DMS 273 (cell line): Measurements from ENCODE around the gene UBXN1.

ENCODE experiments used
- DNase-seq: peaks from one replicate; lab custom pipeline; 2025; ENCODE audit not compliant: unreplicated experiment; lab: John Stamatoyannopoulos, UW

The UBXN1 gene

GRCh38 chr11:62678770-62679696, at the start of gene UBXN1:
Gene UBXN1, minus strand, starts transcription at chr11:62679073. Its CDS starts 150 bp downstream, at chr11:62678923.
- DNase-seq = peak; percentile 92

- DNase-seq = peak; percentile 90
Measured at GRCh38 chr11:62728171-62728988, 49.5 kb upstream of the UBXN1 start, which contains the start of gene TTC9C. Gene TTC9C, plus strand, starts transcription at chr11:62728486. Its CDS starts 363 bp downstream, at chr11:62728849.

GRCh38 chr11:62727872-62728170, 48.9 kb upstream of the UBXN1 start:
- DNase-seq = peak; percentile 97

GRCh38 chr11:62727165-62727871, 48.4 kb upstream of the UBXN1 start, which contains the start of gene HNRNPUL2:
Gene HNRNPUL2, minus strand, starts transcription at chr11:62727457. Its CDS starts 301 bp downstream, at chr11:62727156.
- peak; percentile 99 for DNase-seq

- DNase-seq = no peak
Measured at GRCh38 chr11:62726915-62727164, 48.0 kb upstream of the UBXN1 start.

- peak; percentile 60 for DNase-seq
Measured at GRCh38 chr11:62726156-62726914, 47.5 kb upstream of the UBXN1 start.

- no peak for DNase-seq
Measured at GRCh38 chr11:62725646-62726045, 46.8 kb upstream of the UBXN1 start.

- DNase-seq = no peak
Measured at GRCh38 chr11:62724171-62724570, 45.3 kb upstream of the UBXN1 start.

GRCh38 chr11:62721994-62722393, 43.1 kb upstream of the UBXN1 start:
- peak; percentile 17 for DNase-seq

- DNase-seq = no peak
Measured at GRCh38 chr11:62719302-62719978, 40.6 kb upstream of the UBXN1 start.

- no peak for DNase-seq
Measured at GRCh38 chr11:62716816-62717215, 37.9 kb upstream of the UBXN1 start.

- DNase-seq = no peak
Measured at GRCh38 chr11:62716206-62716605, 37.3 kb upstream of the UBXN1 start.

GRCh38 chr11:62715150-62716130, 36.6 kb upstream of the UBXN1 start:
- DNase-seq = no peak

GRCh38 chr11:62713343-62713742, 34.5 kb upstream of the UBXN1 start:
- DNase-seq = no peak

GRCh38 chr11:62712861-62713260, 34.0 kb upstream of the UBXN1 start:
- no peak for DNase-seq

GRCh38 chr11:62712276-62712812, 33.5 kb upstream of the UBXN1 start:
- no peak for DNase-seq

- DNase-seq = peak; percentile 63
Measured at GRCh38 chr11:62710001-62710345, 31.1 kb upstream of the UBXN1 start.

- DNase-seq = peak; percentile 98
Measured at GRCh38 chr11:62709247-62710000, 30.6 kb upstream of the UBXN1 start.
